Measurements from ENCODE around the gene BRMS1L.

- TF ChIP-seq HOXB5 (CRISPR knock-in tag; IDR thresholded peaks at IDR 0.05) = no peak
- no peak for TF ChIP-seq EP300 (IDR thresholded peaks at IDR 0.05)
- TF ChIP-seq, protein P1, sequence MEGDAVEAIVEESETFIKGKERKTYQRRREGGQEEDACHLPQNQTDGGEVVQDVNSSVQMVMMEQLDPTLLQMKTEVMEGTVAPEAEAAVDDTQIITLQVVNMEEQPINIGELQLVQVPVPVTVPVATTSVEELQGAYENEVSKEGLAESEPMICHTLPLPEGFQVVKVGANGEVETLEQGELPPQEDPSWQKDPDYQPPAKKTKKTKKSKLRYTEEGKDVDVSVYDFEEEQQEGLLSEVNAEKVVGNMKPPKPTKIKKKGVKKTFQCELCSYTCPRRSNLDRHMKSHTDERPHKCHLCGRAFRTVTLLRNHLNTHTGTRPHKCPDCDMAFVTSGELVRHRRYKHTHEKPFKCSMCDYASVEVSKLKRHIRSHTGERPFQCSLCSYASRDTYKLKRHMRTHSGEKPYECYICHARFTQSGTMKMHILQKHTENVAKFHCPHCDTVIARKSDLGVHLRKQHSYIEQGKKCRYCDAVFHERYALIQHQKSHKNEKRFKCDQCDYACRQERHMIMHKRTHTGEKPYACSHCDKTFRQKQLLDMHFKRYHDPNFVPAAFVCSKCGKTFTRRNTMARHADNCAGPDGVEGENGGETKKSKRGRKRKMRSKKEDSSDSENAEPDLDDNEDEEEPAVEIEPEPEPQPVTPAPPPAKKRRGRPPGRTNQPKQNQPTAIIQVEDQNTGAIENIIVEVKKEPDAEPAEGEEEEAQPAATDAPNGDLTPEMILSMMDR (IDR thresholded peaks at IDR 0.05) = no peak
- no peak for TF ChIP-seq CBX8 (IDR thresholded peaks at IDR 0.05)
- no peak for TF ChIP-seq SREBF2 (IDR thresholded peaks at IDR 0.05)
Observed at GRCh38 chr14:35867280-35867629, 41.1 kb downstream of the BRMS1L start.

Measured in A549 (cell line).